Subcutaneous adipose tissue (tissue), 4 donors: ENCODE data around the gene APLF. TPM values are rescaled to one million over a fixed set of nuclear protein-coding genes. Genes with fewer than 3 reads are reported as not detected.

Source experiments
- total RNA-seq, 4 donors: library from RNA; depleted of rRNA; stranded (reverse); fragments of >200 nt; gene quantifications; one replicate each; pipeline ENCODE4 v1.1.0, GENCODE V29; 2016
- TF ChIP-seq, protein P1 (sequence below): fragments of 450-650 bp; IDR thresholded peaks from one replicate; pipeline ENCODE4 v1.5.1; 2016; ENCODE audit warnings: low read depth, mild to moderate bottlenecking, control low read depth, antibody characterized with exemption, moderate library complexity

APLF gene
- total RNA-seq, 4 donors from 2014 or later: 6.6 to 10.8 (median 10.1) TPM

DNA sequence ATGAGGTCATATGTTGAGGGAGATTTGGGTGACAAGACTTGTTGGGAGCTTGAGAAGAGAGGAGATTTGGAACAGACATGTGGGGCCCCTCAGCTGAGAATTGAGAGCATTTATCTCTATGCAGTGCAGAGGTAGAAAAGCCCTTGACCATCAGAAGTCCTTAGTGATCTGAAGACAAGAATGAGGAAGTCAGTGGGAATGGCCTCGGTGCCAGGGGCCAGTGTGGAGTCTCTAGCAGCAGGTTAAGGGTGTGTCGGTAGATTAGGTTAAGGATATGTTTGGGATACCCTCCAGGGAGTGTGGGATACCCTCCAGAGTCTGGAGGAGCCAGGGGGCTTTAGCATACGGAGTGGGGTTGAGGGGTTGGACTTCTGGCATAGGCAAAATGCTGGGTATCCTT is 41.9 kb upstream of the APLF start:
- TF ChIP-seq, protein P1, sequence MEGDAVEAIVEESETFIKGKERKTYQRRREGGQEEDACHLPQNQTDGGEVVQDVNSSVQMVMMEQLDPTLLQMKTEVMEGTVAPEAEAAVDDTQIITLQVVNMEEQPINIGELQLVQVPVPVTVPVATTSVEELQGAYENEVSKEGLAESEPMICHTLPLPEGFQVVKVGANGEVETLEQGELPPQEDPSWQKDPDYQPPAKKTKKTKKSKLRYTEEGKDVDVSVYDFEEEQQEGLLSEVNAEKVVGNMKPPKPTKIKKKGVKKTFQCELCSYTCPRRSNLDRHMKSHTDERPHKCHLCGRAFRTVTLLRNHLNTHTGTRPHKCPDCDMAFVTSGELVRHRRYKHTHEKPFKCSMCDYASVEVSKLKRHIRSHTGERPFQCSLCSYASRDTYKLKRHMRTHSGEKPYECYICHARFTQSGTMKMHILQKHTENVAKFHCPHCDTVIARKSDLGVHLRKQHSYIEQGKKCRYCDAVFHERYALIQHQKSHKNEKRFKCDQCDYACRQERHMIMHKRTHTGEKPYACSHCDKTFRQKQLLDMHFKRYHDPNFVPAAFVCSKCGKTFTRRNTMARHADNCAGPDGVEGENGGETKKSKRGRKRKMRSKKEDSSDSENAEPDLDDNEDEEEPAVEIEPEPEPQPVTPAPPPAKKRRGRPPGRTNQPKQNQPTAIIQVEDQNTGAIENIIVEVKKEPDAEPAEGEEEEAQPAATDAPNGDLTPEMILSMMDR: no peak

DNA sequence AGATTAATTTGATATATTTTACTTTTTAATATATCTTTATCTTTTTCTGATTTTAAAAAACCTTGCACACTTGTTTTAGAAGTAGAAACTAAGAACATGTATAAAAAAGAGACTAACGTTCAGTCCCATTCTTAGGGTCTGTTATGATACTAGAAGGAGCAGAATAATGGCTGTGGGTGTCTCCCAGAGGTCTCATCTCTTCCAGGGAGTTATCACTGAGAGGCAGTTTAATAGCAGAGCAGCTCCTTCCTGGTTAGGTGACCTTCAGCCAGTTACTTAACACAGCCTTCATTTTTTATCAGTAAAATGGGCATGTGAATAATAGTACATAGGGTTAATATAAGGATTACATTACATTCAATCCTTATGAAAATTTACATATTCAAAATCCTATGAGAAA is 40.9 kb upstream of the APLF start:
- TF ChIP-seq, protein P1: no peak

DNA sequence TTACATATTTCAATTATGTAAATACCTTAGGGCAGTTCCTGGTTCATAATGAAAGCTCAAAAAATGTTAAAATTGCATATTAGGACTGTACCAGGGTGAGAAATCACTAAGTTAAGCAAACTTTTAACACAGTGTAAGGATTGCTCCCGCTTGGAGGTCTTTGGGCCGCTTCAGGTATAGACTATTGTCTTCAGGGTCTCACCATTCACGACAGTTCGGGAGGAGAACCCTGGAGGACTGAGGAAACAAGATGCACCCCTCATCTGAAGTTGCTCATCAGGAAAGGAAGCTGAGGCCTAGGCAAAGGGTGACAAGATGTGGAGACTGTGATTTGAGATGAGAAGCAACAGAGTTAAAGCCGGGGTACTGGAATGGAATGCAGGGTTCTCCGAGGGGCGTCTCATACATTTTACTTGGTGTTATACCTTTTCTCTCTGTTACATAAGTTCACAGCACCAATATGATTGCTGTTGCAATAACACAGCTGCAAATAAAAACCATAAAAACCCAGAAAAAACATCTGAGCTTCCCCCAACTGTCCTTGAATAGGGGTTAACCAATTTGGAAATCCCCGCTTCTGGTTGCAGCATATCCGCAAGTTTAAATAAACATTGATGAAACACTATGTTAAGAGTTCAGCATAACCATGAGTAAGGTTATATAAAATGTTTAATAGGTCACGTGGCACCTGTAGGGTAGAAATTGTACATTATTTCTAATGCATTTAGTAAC is 40.4 kb upstream of the APLF start:
- TF ChIP-seq, protein P1: no peak

DNA sequence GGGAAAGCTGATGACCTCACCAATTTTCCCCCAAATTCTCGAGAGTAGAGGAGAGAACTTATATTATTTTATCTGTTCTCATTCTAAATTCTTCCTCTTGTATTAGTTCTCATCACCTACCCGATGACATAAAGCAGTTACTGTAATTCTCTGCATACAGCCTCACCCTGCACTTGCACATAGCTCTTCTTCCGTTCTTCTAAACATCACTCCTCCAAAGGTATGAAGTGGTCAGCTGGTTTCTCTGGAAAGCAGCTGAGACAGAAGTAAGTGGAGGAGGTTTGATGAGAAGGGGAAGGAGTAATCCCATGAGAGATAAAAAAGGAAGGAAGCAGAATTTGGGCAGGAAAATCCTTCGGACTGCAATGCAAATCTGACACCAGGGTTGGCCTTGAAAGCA is 39.3 kb upstream of the APLF start:
- TF ChIP-seq, protein P1: no peak

DNA sequence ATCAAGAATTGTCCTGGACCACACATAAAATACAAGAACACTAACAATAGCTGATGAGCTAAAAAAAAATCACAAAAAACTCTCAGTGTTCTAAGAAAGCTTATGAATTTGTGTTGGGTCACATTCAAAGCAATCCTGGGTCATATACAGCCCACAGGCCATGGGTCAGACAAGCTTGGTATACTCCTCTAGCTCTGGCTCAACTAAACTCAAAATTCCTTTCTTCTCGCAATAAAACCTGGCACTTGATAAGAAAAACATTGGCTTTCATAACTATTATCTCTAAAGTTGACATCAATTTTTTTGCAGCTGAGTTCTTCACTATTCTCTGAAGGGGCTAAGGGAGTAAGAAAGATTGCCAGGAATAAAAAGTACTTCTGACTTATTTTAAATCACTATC is 38.6 kb upstream of the APLF start:
- TF ChIP-seq, protein P1: no peak

DNA sequence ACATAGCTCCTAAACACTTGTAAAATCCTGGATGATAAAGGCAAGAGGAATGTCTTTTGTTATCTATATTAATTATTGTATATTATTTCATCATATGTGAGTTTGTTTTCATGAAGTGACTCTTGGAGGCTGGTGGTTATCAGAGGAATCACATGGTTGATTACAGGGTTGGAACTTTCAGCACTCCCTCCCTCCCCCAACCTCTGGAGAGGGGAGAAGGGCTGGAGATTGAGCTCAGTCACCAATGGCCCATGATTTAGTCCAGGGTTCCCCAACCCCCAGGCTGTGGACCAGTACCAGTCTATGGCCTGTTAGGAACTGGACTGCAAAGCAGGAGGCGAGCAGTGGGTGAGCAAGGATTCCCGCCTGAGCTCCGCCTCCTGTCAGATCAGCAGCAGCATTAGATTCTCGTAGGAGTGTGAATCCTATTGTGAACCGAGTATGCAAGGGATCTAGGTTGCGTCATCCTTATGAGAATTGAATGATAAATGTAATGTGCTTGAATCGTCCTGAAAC is 38.0 kb upstream of the APLF start:
- TF ChIP-seq, protein P1: no peak

DNA sequence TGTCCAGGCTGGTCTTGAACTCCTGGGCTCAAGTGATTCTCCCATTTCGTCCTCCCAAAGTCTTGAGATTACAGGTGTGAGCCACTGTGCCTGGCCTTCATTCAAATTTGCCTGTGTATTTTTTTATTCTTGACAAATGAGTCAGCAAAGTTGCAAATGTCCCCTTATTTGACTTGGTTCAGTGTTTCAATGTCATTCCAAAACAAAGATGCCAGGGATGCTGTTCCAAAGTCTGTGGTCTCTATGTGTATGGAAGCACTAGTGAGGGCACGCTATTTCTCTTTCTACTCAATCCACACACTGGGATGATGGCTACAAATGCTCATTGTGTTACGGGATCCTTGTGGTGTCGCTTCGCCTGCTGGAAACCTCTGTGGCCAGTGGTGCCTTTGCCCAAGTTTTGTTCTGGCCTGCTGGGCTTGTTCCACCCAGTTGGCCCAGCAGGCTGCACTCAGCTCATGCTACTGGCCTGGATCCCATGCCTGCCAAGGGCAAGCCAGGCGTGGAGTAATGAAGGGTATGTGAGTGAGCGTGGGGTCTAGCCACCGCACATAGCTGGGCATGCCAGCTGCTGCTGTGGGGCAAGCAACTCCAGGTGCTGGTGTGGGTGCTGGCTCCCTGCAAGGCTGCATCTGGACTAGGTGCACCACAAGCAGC is 35.9 kb upstream of the APLF start:
- TF ChIP-seq, protein P1: no peak
